ENCODE results near the gene ARSG.
"Not testable (repeated sequence)": the region's sequence is repeated elsewhere in the genome, so short reads cannot be mapped to it uniquely, and the experiment has no call there.

Gene ARSG

DNA sequence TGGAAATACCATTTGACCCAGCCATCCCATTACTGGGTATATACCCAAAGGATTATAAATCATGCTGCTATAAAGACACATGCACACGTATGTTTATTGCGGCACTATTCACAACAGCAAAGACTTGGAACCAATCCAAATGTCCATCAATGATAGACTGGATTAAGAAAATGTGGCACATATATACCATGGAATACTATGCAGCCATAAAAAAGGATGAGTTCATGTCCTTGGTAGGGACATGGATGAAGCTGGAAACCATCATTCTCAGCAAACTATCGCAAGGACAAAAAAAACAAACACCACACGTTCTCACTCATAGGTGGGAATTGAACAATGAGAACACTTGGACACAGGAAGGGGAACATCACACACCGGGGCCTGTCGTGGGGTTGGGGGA lies 9.3 kb upstream of the ARSG start:
- not testable (repeated sequence) for DNase-seq

DNA sequence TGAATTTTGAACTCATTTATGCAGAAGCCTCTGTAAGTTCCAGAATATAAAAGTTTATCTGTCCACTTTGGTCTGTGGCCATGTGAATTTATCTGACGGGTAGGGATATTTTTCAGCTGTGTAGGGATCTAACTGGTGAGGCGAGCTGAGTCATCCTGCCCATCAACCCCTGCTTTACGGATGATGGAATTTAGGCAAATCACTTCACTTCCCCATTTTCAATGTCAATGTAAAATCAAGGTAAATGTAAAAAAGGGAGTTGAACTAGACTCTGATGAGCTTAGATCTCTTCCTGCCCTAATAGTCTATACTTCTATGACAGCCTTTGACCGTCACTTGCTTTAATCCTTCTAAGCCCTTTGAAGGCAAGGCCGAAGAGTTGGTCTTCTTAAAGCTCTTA lies 2.9 kb upstream of the ARSG start:
- DNase-seq, result no peak

DNA sequence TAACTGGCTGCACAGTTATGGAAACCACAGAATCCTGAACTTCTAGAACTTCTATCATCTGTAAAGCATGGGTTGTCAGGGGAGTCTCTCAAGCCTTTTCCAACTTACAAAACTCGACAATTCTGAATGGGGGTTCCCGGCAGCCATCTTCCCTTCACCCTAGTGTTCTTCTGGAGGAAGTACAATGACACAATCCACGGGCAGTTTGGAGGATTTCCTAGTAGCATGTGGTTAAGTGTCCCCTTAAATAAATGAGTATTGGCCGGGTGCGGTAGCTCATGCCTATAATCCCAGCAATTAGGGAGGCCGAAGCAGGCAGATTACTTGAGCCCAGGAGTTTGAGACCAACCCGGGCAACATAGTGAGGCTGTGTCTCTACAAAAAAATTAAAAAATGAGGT lies 2.5 kb upstream of the ARSG start:
- no peak for DNase-seq

DNA sequence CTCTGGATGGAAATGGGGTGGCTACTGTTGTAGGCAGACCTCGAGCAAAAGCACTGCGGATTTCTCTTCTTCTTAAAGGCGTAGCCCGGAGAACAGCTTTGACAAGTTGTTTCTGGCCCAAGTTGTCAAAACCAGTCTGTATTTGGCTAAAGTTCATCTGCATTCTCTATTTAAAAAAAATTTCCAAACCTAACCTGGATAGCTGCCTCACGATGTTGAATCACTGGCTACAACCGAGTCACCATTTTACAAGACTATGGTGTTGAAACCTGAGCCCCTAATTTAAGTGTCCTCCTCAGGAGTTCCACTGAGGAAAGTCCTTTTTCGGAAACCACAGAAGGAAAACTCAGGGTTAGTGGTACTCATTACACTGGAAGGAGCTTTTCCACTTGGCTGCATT lies 1.8 kb upstream of the ARSG start:
- no peak for DNase-seq

DNA sequence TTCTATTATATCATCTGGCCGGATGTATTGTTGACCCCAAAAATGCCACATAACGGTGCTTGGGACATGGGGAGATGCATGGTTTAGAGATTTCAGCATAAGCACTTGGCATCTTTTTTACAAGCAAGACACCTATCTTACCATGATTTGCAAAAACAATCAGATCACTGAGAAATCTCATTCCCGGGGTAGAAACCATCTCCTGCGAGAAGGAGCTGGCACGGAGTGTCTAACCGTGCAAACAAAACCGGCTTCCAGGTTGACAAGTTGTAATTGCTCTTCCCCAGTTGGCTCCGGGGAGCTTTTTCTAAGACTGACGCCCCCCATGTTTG lies 1.4 kb upstream of the ARSG start:
- no peak for DNase-seq

DNA sequence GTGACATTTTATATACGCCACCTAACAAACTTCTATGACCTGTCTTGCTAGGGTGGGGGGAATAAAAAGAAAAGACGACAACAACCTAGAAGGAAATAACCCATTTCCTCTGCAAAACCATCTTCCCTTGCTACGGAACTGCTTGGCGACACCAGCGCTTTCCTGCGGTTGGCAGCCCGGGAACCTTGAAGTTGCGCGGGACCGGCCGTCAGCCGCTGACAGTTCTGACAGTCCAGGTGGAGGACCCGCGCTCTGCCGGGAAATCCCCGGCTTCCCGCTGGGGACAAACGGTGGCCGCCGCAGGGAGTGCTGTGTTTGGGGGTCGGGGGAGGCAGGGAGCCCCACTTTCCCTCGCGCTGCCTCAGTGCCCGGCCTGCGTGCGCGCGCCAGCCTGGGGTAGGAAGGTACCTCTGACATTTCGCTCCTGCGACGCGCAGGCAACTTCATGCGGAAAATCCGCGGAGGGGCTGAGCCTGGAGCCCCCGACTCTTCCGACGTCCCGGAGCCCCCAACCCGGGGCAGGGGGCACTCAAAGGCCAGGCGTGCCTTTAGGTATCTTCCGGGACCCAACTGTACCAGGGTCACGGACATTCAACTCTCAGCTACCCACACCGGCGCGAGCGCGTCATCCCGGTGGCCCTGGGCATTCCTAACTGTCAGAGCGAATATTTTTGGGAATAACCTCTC lies 884 bp upstream of the ARSG start:
- DNase-seq, result peak; percentile 36

DNA sequence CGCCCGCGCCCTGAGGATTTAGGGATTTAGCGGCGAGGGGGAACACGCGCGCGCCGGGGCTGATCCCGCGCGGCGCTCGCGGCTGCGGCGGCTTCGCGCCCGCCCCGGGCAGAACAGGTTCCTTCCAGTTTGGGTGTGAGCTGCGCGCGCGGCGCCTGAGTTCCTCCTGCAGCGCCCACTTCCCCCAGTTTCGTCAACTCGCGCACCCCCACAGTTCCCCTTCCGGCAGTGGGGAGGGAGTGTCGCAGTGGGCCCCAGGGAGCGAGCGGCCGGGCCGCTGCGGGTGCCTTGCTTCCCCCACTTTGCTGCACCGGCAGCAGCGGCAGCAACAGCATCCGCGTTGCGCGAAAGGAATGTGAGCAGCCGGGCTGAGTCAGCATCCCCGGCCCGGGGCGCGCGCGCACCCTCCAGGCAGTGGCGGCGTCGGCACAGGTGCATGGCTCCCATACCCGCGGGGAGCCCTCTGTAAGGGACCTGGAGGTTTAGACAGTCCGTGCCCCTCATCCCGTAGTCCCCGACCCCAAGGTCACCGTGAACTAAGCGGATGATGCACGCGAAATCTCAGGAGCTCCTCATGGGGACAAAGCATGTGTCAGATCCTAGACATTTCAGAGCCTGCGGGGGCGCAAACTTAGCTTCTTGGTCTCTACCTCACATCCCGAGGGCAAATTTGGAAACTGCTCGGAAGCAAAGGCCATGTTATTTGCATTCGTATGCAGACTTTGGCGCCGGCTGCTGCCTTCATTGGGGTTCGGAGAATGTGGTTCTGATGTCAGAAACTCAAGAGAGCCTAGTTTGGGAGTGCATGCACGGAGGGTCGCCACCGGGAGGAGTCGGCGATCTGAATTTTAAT lies 767 bp downstream of the ARSG start:
- DNase-seq, result peak; percentile 60

DNA sequence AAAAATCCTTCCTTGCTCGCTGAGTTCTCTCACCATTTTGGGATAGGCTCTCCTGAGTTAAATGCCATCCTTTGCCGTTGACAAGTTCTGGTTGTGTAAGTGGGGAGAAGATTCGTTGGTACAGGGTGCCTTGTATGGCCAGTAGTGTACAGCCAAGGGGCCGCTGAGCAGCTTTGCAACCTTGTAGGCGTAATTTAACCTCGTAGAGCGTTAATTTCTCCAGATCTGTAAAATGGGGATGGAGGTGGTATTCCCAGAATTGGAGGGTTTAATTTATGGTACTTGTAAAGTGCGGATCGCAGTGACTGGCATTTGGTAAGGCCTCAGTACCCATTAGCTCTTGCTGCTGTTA lies 1.4 kb downstream of the ARSG start:
- DNase-seq, result no peak

DNA sequence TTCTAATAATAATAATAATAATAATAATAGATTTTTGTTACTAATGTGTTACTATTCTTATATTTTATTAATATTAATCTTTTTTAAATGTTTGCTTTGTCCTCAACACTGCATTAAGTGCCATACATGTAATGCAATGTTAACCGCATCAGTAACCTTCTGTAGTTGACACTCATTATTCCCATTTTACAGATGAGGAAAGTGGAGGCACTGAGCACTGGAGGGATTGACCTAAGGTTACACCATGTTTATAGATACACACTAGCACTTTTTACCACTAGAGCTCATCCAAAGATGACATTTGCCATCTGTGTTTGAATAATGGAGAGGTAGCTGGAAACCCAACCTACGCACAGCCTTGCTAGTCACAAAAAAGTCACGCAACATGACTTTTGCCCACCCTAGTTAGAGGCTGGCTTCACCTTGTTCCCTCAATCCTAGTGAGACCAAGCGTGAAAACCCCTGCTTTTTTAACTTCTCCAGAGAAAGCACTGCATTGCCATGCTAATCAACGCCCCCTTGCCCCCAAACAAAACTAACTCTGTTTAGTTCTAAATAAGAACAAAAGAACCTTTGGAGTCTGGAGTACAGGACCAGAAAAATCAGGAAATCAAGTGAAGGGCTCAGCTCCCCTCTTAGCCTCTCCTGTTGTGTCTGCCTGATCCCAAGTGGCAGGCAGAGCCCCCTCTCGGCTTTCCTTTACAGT lies 2.3 kb downstream of the ARSG start:
- no peak for DNase-seq

DNA sequence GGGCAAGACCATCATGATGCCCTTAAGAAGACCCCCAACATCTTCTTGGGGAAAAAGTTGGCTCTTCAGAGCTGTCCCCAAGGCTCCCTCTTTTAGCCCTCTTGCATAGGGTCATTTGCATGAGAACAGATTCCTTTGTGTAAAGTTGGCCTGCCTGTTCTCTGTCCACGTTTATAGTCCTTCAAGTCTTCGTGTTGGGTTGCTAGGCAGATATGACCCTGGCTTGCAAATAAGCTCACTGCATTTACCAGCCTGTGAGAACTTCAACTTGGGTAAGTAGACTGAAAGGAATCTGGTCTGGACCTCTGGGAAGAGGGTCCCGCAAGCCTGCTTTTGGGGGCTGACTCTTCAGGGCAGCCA lies 2.9 kb downstream of the ARSG start:
- no peak for DNase-seq

DNA sequence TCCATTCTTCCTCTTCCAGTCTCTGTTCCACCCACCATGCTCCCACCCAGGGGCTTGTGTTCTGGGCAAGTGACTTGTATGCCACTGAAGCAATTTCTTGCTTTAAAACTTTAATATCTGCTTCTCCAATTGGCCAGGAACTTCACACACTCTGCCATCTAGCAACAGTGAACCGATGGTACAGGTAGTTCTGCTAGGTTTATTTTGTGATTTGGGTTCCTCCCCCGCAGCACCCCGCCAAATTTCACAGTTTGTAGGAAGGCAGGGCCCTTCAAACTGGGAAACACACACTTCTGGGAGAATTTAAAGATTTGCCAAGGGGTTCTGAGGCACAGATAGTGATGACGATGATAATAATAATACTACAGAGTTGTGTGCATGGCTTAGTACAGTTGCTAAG lies 3.3 kb downstream of the ARSG start:
- DNase-seq, result no peak

DNA sequence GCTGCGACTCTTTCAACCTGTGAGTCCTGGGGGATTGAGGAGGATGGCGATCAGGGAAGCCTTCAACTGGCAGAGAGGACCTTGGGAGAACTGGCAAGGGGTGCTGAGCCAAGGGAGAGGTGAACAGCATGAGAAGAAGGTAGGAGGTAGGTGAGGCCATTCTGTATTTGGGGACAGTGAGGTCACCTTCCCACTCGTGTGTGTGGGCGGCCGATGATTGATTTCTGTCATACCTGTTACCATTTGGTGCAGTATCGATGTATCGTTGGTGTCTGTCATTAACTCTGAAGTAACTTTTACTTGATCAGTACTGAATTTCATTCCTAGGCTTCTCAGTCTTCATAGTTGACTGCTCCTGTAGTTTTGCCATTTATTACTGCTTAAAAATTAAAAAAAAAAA lies 3.8 kb downstream of the ARSG start:
- DNase-seq, result no peak

DNA sequence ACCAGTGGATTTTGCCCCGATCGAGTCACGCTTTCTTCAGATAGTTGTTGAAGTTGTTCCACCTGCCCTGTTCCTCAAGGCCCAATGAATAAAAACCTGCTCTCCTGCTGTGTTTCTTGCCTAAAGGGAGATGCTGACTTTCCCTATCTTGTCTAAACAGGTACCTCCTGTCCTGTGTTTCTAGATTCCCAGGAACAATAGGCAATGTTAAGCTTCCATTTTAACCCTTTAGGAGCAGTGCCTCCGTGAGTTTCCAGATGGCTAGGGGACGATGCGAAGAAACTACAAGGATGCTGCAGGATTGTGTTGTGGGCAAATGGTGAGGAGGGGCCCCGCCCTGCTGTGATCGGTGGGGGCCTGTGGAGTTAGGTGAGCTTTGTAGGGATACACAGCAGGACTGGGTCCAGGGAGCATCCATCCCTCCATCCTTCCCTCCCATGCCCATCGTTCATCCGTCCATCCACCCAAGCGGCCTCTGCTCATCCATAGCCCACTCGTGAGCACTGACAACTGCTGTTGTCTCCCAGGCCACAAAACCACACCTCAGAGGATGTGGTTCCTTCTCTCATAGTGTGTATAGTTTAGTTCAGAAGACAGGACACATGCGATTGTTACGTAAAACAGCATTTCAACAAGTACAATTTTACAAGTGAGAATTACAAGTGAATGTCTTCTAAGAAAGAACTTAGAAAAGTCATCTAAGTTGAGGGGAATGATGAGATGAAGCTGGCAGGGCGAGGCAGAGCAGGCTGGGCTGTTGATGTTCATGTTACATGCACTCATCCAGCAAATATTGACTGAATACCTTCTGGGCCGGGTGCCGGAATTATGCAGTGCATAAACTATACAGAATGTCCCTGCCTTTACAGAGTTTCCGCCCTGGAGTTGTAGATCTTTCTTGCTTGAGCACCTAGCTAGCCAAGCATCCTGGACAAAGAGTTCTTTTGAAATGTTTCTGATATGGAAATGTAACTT lies 5.2 kb downstream of the ARSG start:
- no peak for DNase-seq

DNA sequence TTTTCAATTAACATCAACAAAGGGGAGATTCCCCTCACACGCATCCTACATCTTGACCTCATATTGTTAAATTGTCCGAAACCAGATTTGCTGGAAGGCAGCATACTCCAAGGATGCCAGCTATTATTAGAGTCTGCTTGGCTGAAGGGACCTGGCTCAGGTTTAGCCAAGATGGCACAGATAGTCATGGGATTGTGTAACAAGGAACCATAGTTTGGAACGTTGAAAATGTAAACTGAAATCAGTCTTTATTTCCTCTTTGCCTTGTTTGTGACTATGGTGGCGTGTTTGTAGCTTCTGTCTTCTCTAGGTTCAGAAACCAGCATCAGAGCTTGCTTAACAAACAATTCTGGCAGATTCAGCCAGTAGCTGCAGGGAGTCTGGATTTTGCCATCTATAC lies 5.9 kb downstream of the ARSG start:
- DNase-seq, result no peak

DNA sequence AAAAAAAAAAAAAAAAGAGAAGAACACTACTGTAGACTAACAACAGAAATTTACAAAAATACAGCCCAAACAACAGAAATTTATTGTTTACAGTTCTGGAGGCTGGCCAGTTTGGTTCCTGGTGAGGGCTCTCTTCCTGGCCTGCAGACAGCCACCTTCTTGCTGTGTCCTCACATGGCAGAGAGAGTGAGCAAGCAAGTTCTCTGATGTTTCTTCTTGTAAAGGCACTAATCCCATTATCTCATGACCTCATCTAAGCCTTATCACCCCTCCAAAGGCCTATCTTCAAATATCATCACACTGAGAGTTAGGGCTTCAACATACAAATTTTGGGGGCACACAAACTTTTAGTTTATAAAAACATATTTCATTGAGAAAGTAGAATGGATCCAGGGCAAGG lies 7.3 kb downstream of the ARSG start:
- DNase-seq, result no peak

DNA sequence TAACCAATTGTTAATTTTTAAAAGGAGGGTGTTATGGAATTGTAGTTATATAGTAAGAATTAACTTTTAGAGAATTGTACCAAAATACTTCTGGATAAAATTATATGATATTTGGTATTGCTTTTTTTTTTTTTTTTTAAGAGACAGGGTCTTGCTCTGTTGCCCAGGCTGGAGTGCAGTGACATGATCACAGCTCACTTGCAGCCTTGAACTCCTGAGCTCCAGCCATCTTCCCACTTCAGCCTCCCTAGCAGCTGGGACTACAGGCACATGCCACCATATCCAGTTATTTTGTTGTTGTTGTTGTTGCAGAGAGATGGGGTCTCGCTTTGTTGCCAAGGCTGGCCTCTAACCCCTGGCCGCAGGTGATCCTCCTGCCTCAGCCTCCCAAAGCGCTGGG lies 8.5 kb downstream of the ARSG start:
- no peak for DNase-seq

DNA sequence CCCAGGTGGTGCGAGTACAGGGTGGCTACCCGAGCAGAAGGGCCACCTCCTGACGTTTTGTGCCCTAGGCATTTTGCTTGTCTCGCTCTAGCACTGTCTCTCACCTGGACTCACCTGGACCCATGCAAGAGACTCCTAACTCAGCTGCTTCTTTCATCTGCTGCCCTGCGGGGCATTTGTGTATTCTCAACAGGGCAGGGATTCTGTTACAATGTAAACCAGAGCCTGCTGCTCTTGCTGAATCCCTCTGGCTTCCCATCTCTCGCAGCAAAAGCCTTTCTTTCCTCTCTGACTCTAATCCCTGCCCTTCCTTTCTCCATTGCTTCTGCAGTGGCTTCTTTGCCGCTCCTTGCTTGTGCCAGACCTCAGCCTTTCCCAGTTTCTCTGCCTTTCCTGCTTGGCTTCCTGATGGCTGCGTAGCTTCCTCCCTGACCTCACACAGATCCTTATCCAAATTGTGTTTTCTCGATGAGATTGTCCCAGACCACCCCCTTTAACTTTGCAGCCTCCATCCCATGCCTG lies 10.2 kb downstream of the ARSG start:
- DNase-seq, result no peak

DNA sequence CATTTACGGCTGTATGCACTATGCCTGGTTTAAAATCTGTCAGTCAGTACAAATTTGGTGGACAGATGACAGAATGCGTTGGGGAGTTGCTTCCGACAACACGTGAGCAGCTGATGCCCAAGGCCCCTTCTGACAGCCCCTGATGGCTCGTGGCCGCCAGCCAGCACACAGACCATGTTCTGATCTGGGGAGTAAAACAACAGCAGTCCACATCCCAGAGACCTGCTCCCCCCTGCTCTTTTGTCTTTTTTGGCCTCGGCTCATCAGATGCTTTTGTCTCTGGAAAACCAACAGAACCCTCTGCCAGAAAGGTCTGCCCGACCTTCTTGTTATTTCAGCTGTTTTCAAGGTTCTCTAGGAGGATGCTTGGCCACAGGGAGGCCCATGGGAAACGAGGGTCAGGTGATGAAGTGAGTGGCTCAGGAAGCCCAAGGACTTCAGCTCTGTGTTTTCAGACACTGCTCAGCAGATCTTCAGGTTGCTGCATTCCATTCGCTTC lies 10.8 kb downstream of the ARSG start:
- no peak for DNase-seq

DNA sequence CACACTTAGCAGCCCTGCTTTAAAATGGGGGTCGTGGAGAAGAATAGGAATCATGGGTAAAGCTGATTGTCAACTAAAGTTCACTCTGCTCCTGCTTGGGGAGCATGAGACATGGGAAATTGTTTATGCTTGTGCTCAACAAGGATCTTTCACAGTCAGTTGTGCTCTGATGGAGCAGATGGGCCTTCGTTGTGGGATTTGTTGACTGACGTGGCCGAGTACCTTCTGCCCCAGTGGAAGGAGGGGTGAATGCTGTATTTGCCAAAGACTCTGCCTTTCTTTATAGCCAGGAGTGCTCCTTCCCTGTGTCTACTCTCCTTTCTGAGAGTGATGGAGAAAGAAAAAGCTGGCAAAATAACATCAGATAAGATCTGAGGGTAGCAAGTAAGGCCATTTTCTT lies 11.4 kb downstream of the ARSG start:
- DNase-seq, result no peak

DNA sequence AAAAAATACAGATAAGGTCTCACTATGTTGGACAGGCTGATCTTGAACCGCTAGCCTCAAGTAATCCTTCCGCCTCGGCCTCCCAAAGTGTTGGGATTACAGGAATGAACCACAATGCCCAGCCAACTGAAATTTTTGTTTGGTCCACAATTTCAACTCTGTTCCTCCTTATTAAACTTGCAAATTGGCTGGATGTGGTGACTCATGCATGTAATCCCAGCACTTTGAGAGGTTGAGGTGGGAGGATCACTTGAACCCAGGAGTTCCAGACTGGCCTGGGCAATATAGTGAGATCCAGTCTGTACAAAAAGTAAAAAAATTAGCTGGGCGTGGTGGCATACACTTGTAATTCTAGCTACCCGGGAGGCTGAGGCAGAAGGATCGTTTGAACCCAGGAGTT lies 13.4 kb downstream of the ARSG start:
- DNase-seq, result no peak

DNA sequence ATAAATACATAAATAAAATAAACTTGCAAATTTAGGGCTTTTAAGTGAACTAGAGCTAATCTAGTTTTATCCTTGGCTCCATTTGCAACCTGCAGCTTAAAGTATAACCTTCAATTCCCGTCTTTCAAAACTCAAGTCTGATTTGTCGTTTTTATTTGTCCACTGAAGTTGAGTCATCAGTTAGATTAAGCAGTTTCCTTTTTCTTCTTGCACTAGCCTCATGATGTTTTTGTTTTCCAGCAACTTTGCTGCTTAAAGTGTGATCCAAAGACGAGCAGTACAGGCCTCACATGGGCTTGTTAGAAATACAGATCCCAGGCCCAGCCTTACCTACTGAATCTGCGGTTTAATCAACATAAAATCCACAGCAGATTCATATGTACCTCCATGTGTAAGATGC lies 13.8 kb downstream of the ARSG start:
- no peak for DNase-seq

DNA sequence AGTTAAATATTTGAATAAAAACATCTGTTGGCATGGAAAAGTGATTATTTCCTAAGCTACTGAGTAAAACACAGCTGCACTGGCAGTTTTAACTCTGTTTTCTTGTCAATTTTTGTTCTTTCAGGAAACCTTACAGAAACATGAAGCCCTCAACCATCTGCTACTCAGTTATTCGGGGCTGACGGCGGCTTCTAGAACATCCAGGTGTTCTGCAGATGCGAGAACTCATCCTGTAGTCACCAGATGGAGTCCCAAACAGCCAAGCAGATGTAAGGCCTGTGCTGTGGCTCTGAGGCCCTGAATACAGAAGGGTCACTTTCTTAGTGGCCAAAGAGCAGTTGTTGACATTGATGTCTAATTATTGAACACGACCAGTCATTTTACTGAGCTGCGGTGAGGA lies 15.5 kb downstream of the ARSG start:
- no peak for DNase-seq

DNA sequence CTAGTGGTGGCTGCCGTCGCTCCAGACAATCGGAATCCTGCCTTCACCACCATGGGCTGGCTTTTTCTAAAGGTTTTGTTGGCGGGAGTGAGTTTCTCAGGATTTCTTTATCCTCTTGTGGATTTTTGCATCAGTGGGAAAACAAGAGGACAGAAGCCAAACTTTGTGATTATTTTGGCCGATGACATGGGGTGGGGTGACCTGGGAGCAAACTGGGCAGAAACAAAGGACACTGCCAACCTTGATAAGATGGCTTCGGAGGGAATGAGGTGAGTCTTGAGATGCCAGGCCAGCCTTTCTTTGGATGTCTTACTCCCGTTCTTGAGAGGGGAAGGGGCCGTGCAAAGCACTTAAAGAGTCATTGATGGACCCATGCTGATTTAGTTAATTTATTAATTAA lies 16.1 kb downstream of the ARSG start:
- DNase-seq, result no peak

Data from 8988T (cell line).